ENCODE data around the gene KCNJ10. TPM values are rescaled to one million over a fixed set of nuclear protein-coding genes. Genes with fewer than 3 reads are reported as not detected.

The KCNJ10 gene
- total and polyA plus RNA-seq, 2 of the 13 experiments (the other 11 are each of a cell fraction or from before 2014, with no cell fraction given), result 4.4 to 10.3 TPM

DNA sequence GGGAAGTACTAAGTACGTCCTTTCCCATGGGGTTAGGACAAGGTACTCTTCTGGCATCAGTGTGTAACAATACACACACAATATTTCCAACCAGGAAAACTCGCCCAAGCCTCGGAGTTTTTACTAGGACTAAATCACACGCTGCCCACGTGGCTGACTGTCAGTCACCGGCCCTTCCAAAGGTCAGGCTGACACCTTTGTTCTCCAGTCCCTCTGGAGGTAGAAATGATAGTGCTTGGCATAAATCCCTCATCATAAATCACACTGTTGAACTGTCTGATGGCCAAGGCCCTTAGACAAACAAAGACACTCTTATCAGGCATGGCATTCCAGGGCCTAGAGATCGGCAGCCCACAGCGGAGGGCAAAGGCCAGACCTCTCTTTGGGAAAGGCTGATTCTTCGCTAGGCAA, 99.0 kb downstream of the KCNJ10 start (continued):
- TF ChIP-seq, protein P1, sequence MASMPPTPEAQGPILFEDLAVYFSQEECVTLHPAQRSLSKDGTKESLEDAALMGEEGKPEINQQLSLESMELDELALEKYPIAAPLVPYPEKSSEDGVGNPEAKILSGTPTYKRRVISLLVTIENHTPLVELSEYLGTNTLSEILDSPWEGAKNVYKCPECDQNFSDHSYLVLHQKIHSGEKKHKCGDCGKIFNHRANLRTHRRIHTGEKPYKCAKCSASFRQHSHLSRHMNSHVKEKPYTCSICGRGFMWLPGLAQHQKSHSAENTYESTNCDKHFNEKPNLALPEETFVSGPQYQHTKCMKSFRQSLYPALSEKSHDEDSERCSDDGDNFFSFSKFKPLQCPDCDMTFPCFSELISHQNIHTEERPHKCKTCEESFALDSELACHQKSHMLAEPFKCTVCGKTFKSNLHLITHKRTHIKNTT (CRISPR knock-in tag; IDR thresholded peaks at IDR 0.05), result no peak
- TF ChIP-seq SMARCE1 (IDR thresholded peaks at IDR 0.05; ENCODE audit: borderline replicate concordance), result no peak
- TF ChIP-seq THYN1 (CRISPR knock-in tag; IDR thresholded peaks at IDR 0.05; ENCODE audit: borderline replicate concordance, low read depth), result no peak
- TF ChIP-seq ZNF326 (CRISPR knock-in tag; IDR thresholded peaks at IDR 0.05; ENCODE audit: borderline replicate concordance), result no peak
- TF ChIP-seq DPF2 (CRISPR knock-in tag; IDR thresholded peaks at IDR 0.05; ENCODE audit: borderline replicate concordance, low read depth), result peak; percentile 36; the same call in 1 of the 2 replicates
- 0 out of 4 replicates have a peak, but pooled peaks of 1 of the 2 experiments have one; percentile 26 for TF ChIP-seq KLF16 (CRISPR knock-in tag; IDR thresholded peaks at IDR 0.05)
- TF ChIP-seq, protein P2, sequence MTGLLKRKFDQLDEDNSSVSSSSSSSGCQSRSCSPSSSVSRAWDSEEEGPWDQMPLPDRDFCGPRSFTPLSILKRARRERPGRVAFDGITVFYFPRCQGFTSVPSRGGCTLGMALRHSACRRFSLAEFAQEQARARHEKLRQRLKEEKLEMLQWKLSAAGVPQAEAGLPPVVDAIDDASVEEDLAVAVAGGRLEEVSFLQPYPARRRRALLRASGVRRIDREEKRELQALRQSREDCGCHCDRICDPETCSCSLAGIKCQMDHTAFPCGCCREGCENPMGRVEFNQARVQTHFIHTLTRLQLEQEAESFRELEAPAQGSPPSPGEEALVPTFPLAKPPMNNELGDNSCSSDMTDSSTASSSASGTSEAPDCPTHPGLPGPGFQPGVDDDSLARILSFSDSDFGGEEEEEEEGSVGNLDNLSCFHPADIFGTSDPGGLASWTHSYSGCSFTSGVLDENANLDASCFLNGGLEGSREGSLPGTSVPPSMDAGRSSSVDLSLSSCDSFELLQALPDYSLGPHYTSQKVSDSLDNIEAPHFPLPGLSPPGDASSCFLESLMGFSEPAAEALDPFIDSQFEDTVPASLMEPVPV (CRISPR knock-in tag; IDR thresholded peaks at IDR 0.05), result peak; percentile 60; the same call in 1 of the 2 replicates
- TF ChIP-seq ZNF382 (CRISPR knock-in tag; IDR thresholded peaks at IDR 0.05; ENCODE audit: borderline replicate concordance), result no peak
- no peak for TF ChIP-seq NFATC3 (CRISPR knock-in tag; IDR thresholded peaks at IDR 0.05)
- TF ChIP-seq TBX3 (IDR thresholded peaks at IDR 0.05; ENCODE audit: borderline replicate concordance), result peak; percentile 91; the same call in 1 of the 2 replicates
- TF ChIP-seq, protein P3, sequence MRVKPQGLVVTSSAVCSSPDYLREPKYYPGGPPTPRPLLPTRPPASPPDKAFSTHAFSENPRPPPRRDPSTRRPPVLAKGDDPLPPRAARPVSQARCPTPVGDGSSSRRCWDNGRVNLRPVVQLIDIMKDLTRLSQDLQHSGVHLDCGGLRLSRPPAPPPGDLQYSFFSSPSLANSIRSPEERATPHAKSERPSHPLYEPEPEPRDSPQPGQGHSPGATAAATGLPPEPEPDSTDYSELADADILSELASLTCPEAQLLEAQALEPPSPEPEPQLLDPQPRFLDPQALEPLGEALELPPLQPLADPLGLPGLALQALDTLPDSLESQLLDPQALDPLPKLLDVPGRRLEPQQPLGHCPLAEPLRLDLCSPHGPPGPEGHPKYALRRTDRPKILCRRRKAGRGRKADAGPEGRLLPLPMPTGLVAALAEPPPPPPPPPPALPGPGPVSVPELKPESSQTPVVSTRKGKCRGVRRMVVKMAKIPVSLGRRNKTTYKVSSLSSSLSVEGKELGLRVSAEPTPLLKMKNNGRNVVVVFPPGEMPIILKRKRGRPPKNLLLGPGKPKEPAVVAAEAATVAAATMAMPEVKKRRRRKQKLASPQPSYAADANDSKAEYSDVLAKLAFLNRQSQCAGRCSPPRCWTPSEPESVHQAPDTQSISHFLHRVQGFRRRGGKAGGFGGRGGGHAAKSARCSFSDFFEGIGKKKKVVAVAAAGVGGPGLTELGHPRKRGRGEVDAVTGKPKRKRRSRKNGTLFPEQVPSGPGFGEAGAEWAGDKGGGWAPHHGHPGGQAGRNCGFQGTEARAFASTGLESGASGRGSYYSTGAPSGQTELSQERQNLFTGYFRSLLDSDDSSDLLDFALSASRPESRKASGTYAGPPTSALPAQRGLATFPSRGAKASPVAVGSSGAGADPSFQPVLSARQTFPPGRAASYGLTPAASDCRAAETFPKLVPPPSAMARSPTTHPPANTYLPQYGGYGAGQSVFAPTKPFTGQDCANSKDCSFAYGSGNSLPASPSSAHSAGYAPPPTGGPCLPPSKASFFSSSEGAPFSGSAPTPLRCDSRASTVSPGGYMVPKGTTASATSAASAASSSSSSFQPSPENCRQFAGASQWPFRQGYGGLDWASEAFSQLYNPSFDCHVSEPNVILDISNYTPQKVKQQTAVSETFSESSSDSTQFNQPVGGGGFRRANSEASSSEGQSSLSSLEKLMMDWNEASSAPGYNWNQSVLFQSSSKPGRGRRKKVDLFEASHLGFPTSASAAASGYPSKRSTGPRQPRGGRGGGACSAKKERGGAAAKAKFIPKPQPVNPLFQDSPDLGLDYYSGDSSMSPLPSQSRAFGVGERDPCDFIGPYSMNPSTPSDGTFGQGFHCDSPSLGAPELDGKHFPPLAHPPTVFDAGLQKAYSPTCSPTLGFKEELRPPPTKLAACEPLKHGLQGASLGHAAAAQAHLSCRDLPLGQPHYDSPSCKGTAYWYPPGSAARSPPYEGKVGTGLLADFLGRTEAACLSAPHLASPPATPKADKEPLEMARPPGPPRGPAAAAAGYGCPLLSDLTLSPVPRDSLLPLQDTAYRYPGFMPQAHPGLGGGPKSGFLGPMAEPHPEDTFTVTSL (CRISPR knock-in tag; IDR thresholded peaks at IDR 0.05; ENCODE audit: borderline replicate concordance), result peak; percentile 68; the same call in 1 of the 2 replicates
- peak; percentile 84; the same call in 1 of the 2 replicates for TF ChIP-seq MXD4 (CRISPR knock-in tag; IDR thresholded peaks at IDR 0.05)
- TF ChIP-seq YEATS4 (CRISPR knock-in tag; IDR thresholded peaks at IDR 0.05; ENCODE audit: borderline replicate concordance), result no peak
- no peak for TF ChIP-seq ARNTL (CRISPR knock-in tag; IDR thresholded peaks at IDR 0.05)
- peak; percentile 80; the same call in 1 of the 2 replicates for TF ChIP-seq ZNF788 (CRISPR knock-in tag; IDR thresholded peaks at IDR 0.05; ENCODE audit: borderline replicate concordance)
- TF ChIP-seq ZMYM3 (CRISPR knock-in tag; IDR thresholded peaks at IDR 0.05), result 0 out of 2 replicates have a peak, but pooled peaks have one; percentile 39

All from HepG2 (cell line).